Right renal pelvis (tissue), 4 donors: ENCODE results near the gene UBXN1. TPM values are rescaled to one million over a fixed set of nuclear protein-coding genes. Genes with fewer than 3 reads are reported as not detected.
A peak's percentile ranks its signal among the peaks of the same experiment; 100 is the strongest.
"Not testable (repeated sequence)": the region's sequence is repeated elsewhere in the genome, so short reads cannot be mapped to it uniquely, and the experiment has no call there.

ENCODE experiments used
- DNase-seq, 4 donors: peaks; one replicate each; pipeline ENCODE4 v3.0.0-alpha.2; 2013; ENCODE audit warnings: low read depth in 4 of 4, low spot score in 3 of 4, missing footprints in 1 of 4
- polyA plus RNA-seq, 4 donors: library from polyadenylated mRNA; unstranded; fragments of 120-200 nt; gene quantifications; one replicate each; pipeline ENCODE4 v1.2.1, GENCODE V29; 2013; ENCODE audit not compliant: insufficient read length in 4 of 4

The UBXN1 gene
- polyA plus RNA-seq, 4 donors, result 147 to 179 (median 149) TPM

DNA sequence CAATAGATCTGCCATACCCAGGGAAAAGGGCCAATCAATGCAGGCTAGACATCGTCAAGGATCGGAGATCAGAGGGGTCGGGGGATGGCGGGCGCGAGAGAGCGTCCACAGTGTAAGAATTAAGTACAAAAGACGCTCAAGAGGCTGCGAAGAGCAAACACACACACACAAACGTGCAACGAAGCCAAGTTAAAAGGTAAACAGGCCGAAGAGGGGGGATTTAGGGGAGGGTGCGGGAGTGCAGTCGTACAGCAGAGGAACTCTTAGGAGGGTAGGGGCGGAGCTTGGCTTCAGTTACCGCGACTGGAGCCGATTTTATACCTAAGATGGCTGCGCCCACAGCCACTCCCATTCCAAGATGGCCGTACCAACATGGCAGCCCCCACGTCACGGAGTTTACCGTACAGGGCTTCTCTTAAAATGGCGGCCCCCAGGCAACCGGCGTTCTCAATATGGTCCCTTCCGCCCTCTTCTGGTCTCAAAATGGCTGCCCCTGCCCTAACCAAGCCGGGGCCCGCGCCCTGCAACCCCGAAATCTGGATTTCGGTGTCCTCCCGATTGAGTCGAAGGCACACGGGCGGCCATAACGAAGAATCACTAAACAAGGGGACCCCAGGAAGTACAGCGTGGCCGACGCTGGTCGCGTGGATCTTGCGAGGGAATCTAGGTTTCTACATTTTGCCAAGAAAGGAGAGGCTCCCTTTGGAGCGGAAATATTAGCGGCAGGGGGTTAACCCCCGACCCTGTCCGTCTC lies 30.6 kb upstream of the UBXN1 start:
- DNase-seq, result peak; percentile 93 to 99 (median 97)

DNA sequence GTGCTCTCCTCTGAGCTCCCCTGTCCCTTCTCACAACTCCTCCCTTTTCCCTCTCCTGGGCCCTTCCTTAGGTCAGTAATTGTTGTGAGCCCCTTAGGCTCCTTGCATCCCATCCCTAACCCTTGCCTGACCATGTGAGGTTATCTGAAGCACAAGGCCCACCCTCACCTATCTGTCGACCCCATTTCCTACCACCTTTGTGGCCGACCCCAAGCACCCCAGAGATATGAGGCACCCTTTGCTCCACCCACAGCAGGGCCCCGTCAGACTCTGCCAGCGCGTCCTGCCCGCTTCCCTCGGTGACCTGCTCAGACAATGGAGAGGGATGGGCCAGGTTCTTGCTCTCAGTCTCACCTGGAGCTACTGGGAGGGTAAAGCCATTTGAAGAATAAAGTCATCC lies 29.9 kb upstream of the UBXN1 start:
- DNase-seq, result no peak

DNA sequence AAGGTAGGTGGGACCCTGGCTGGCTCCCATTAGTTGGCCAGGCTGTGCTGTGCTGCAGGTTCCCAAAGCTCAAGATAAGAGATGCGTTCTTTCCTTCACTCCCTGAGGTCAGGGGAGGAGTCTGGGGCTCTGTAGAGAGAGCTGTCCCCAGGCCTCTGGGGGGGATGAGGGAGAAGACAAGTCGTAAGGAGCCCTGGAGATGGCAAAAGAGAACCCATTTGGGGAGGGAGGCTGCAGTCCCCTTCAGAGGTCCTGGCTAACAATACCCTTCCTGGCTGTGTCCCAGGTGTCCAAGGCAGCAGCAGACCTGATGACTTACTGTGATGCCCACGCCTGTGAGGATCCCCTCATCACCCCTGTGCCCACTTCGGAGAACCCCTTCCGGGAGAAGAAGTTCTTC lies 29.5 kb upstream of the UBXN1 start:
- no peak for DNase-seq

DNA sequence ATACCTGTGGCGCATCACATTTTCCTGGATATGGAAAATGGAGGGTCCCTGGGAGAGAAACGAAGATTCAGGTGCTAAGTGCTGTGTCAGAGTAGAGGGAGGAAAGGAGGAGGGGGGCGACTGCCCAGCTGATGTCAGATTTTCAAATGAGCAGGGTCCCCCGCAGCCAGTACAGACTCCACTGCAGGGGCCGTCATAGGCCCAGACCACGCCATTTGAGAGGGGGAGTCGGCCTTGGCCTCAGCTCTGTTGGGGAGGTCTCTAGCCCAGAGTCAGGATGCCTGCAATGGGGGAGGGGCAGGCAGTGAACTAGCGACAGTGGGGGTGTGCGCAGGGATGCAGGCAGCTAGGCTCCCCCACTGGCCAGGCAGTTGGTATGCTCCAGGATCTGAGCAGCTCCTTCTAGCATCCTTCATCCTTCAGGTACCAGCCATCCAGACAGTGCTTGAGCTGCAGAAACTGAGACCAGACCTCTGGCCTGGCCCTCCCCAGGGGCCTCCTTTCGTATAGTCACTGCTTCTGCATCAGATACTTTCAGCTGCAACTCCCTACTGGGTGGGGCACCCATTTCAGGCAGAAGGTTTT lies 28.5 kb upstream of the UBXN1 start, which contains the start of the genes BSCL2 and GNG3:
Gene BSCL2 (minus strand): TSS at position 148 of the 585 bp plus-strand sequence. CDS start 229 bp downstream, outside the sequence.
Gene GNG3 (plus strand): TSS at position 400 of the 585 bp plus-strand sequence. CDS start 620 bp downstream, outside the sequence.
- peak in 2 of 4 donors; percentile 72 to 75 for DNase-seq

DNA sequence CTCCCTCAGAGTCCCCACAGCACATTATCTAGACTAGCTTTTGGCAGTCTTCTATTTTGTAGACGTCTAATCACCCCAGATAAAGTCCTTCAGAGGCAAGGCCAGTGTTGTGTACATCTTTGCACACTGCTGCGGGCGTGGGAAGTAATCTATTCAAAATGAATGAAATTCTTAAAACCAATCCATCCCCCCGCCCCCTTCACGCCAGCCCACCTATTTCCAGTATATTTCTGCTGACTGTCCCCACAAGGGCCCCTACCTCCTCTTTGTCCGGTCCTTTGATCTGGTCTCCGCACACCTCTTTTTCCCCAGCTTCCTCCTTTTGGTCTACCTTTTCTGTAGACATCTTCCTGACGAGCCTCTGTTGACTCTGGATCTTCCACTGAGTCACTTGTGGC lies 28.0 kb upstream of the UBXN1 start:
- no peak for DNase-seq

DNA sequence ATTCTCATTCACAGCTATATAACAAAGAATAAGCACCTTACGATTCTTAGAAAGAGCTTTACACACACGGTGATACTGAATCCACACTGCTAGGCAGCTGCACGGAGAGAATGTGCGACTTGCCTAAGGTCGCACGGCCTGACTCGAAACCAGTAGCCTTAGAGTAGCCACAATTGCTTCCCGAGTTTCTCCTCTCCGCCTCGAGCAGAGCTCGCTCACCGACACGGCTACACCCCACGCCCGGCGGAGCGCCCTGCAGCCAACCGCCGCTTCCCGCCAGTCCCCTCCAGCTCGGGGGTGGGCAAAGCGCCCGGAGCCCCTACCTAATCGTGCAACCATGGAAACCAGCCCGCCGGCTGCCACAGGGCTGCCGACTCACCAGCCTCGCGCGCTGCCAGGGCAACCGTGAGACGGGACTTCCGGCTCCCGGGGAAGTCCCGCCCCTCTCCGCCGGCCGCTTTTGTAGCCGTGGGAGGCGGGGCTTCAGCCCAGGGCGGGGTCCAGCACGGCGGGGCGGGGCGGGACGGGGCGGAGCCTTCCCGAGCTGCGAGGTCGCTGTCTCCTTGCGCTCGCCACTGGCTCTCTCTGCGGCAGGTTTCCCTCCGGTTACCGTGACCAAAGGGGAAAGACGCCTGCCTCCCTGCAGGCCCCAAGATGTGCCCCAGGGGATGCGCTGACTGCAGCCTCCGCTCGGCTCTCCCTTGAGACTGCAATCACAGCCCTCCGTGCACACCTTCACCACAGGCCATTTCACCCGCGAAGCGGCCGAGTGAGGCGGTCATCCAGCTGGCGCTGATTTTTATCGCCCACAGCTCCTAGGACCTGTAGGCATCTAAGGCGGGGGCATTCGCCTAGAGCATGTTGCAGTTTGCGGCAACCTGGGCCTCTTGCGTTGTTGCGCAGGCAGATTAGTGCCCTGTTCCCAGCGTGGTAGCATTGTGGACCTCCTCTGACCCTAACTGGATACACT lies 27.3 kb upstream of the UBXN1 start:
- peak in 3 of 4 donors; percentile 83 to 90 (median 88) for DNase-seq

DNA sequence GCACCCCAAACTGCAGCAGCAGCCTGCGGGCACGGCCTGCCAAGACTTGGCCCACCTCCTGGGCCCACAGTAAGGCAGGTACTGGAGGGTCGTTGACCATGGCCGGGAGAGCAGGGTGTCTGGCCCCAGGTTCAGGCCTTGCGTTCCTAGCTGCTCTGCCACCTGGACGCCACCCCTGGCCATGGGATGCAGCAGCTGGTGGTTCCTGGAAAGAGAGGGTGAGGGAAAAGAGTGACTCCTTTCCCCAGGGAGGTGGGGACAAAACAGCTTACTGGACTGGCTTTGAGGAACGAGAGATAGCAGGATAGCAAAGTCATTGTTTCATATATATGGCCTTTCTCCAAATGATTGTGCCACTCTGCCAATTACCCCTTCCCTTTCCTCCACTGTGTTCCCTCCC lies 26.5 kb upstream of the UBXN1 start:
- no peak for DNase-seq

DNA sequence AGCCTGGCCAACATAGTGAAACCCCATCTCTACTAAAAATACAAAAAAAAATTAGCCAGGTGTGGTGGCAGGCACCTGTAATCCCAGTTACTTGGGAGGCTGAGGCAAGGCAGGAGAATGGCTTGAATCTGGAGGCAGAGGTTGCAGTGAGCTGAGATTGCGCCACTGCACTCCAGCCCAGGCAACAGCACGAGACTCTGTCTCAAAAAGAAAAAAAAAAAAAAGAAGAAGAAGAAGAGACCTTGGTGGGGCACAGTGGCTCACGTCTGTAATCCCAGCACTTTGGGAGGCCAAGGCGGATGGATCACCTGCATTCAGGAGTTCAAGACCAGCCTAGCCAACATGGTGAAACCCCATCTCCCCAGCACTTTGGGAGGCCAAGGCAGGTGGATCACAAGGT lies 25.0 kb upstream of the UBXN1 start:
- DNase-seq, result not testable (repeated sequence)

DNA sequence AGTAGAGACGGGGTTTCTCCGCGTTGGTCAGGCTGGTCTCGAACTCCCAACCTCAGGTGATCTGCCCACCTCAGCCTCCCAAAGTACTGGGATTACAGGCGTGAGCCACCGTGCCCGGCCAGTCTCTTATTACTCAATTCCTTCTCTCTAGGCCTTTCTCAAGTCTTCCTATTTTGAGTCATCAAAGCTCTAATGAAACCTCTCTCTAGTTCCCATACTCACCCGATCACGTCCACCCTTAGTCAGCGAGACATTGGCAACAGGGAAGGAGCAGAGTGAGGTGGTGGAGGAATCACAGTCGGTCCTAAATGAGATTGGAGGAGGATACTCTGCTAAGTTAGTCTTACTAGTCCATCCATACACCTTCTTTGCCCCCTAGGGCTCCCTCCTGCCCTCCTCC lies 23.4 kb upstream of the UBXN1 start:
- no peak for DNase-seq

DNA sequence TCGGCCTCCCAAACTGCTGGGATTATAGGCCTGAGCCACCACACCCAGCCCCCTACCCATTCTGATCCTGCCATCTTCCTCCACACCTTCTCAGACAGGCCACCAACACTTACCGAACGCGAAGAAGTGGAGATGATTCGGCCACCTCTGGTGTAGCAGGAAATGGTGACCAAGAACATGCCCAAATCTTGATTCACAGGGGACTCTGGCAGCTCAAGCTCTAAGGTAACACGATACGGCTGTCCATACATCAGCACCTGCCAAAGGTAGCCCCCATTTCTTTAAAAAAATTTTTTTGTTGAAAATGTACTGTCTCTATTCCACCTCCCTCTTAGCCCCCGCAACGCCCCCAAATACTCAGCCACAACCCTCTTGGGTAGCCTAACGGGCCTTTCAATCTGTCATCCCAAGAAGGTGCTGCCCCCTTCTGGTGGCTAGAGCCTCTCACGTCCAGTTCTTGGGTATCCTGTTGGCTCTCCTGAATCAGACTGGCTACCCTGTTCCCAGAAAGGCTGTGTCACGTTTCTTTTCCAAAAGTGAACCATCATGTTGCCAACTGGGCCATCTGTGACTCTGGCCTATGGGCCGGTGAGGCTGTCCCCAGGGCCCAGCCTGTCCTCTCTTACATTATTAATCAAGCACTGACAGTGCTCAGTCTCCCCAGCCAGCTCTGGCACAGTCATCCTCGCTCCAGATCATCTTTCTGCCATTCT lies 15.7 kb upstream of the UBXN1 start:
- DNase-seq, result no peak

DNA sequence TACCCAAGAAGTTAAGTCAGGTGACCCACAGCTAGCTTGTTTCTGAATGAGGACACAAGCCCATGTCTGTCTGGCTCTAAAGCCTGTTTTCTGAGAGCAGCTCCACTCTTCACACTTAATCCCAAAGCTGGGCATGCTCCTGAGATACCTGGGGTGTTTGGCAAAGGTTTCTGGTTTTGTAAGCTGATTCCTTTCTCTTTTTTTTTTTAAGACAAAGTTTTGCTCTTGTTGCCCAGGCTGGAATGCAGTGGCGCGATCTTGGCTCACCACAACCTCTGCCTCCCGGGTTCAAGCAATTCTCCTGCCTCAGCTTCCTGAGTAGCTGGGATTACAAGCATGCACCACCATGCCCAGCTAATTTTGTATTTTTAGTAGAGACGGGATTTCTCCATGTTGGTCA lies 14.8 kb upstream of the UBXN1 start:
- DNase-seq, result not testable (repeated sequence)

DNA sequence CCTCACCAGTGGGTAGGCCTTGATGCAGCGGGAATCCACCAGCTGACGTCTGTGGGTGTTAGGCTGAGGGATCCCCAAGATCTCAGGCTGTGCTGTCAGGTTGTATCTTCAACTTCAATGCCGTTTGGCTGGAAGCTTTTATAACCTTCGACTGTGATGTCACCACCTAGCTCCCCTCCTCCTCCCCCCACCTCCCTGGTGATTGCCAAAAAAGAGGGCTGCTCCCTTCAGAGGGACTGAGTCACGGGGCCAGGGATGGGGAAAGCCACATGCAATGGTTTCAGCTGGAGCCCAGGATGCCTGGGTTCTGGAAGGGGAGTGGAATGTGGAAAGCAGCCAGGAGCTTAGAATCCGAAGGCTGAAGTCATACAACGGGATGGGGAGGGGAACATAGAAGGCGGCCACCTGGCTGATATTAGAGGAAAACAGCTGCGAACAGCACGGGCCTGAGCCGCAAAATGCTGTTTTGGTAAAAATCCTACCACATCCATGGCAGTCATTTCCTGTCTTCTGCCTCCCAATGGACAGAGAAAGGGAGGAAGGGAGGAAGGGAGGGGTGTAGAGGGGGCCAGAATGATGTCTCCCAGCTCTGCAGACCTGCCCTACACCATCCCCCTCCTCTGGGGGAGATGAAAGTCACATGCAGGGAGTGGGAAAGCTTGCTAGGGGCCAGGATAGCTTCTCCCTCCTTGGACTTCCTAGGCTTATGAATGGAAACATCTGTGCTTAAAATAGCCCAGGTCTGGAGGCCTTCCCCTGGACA lies 10.7 kb upstream of the UBXN1 start, which contains the start of gene LRRN4CL:
Gene LRRN4CL (minus strand): TSS at position 110 of the 763 bp plus-strand sequence. CDS start 1,022 bp downstream, outside the sequence.
- no peak for DNase-seq

DNA sequence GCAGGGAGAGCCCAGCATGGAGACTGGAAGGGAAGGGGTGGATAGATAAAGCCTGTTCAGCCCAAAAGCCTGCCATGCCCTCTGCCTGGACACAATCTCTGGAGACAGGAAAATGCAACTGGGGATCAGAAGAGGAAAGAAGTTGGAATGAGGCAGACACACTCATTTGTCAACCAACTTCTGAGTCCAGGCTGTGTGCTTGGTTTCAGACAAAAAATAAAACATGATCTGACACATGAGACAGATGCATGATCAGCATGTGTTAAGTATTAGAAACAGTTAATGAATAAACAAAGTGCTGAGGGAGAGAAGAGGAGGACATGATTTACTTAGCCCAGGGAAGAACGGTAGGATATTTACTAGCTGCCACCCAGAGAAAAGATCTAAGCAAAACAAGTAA lies 9.6 kb upstream of the UBXN1 start:
- DNase-seq, result no peak

DNA sequence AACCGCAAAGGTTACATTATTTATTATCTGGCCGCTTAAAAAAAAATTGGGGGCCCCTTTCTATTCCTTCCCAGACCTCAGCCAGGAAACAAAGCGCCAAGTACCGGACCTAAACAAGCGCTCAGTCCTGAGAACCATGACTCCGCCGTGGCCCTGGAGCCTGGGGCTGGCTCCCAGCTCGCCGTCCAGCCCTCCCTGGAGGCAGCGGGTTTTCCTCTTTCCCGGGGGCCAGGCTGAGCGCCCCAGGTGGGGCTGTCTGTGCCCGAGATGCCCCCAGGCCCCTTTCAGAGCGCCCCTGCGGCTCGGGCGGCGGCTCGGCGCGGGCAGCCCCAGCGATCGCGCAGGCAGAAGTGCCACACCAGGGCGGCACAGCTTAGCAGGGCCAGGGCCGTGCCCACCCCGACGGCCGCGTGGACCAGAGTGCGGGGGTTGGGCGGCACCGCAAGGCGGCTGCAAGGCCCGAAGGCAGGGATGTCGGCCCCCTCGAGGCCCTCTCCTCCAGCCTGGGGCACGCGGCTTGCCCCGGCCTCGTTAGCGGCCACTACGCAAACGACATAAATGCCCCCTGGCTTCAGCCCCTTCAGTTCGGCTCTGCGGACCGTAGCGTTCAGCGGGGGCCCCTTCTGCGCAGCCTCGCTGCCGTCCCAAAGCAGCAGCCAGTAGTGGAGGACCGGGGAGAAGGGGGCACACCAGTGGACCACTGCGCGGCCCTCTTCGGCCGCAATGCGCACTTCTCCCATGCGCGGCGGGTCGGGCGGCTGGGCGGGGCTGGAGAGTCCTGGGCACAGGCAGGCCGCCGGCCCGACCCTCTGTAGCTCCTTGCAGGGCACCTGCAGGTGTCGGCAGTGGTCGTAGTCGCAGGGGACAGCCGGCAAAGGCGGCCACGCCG lies 8.9 kb upstream of the UBXN1 start:
- no peak for DNase-seq

DNA sequence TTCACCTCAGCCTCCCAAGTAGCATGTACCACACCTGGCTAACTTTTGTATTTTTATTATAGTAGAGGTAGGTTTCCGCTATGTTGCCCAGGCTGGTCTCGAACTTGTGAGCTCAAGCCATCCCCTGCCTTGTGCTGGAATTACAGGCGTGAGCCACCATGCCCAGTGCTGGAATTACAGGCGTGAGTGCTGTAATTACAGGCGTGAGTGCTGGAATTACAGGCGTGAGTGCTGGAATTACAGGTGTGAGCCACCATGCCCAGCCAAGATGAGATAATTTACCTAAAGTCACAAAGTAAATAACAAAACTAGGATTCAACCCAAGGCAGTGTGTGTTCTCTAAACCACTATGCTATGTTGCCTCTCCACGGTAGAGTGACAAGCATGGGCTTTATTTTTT lies 3.6 kb upstream of the UBXN1 start:
- no peak for DNase-seq

DNA sequence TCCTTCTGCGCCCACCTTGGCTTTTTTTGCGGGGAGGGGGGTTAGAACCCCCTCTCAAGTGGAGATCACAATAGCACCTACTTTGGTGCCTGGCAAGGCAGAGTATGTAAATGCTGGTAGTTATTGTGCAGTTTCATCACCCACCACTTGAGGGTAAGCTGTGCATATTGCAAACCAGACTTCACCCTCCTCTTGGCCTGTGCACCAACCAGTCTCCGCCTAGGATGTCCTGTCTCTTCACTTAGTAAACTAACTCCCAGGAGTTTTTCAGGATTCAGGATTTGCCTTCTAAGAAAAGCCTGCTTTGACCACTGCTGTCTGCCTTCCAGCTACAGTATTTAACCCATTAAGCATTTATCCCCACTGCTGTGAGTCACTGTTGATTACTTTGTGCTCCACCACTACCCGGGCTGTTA lies 2.0 kb upstream of the UBXN1 start:
- DNase-seq, result no peak

DNA sequence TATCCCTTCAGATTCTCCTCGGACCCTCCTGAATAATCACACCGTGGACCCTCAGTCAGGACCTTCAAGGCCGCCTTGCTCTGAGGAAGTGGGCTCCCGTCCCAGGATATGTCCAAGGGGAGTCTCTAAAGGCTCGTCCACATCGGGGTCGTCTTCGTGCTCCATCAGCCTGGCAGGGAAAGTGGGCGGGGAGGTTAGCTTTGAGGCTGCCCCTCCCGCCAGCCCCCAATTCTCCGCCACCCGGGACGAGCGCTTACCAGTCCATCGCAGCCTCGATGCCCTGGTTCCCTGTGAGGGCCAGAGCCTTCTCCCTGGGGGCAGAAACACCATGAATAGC lies 472 bp downstream of the UBXN1 start:
- no peak for DNase-seq

DNA sequence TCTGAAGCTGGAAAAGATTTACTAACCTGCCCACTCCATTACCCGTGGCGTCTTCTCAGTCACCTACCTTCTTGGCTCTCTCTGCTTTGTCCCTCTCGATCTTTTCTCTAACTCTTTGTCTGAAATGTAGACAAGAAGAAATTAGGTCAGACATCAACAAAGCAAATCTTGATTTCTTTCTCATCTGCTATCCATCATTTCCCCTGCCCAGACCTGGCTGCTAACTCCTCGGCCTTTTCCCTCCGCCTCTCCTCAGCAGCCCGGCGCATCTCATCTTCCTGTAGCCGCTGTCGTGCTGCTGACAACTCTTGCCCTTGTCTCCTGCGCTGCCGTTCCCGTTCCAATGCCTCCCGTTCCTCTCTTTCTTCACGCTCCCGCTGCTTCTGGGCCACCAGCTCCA lies 1.2 kb downstream of the UBXN1 start:
- DNase-seq, result no peak

DNA sequence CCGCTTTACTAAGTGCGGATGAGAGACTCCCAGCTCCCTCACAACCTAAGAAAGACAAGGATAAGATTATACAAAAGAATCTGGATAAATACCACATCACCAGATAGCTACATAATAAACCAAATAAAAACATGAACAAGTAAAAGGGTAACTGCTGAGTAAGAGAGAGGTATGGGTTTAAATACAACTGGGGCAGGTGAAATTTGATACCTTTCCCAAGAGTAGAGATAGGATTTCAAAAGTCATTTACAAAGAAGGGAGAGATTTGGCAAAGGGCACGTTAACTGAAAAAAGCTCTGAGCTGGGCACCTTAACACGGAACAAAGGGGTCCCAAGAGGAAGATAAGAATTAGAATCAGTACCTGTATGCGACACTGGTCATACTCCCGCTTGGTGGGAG lies 1.7 kb downstream of the UBXN1 start:
- DNase-seq, result no peak
